Panc1 (cell line): Measurements from ENCODE around the gene BAIAP2.

Experiments
- CTCF ChIP-seq: fragments of 450-650 bp; IDR thresholded peaks from 2 replicates; pipeline ENCODE4 v1.5.1; 2017; ENCODE audit warnings: mild to moderate bottlenecking
- POLR2AphosphoS5 ChIP-seq: IDR thresholded peaks from 2 replicates; pipeline ENCODE4 v1.6.1; 2012; ENCODE audit warnings: mild to moderate bottlenecking, low read depth, low read length, moderate library complexity

GRCh38 chr17:81163703-81164370 is 128.9 kb downstream of the BAIAP2 start:
- TF ChIP-seq POLR2AphosphoS5 (no peak), CTCF (no peak)
